K562 (cell line): ENCODE results near the gene SPRY4. TPM values are rescaled to one million over a fixed set of nuclear protein-coding genes. Genes with fewer than 3 reads are reported as not detected.

Experiments used
- CREBBP ChIP-seq: IDR thresholded peaks from one replicate; pipeline ENCODE4 v1.6.1; 2012; ENCODE audit warnings: low read depth, mild to moderate bottlenecking, control low read depth, inconsistent platforms, low read length
- CTCFL ChIP-seq: IDR thresholded peaks from 2 replicates; pipeline ENCODE4 v1.6.1; 2011; ENCODE audit warnings: borderline replicate concordance, low read depth, mild to moderate bottlenecking, moderate library complexity, low read length; ENCODE audit not compliant: insufficient read depth, poor library complexity, severe bottlenecking
- EWSR1 ChIP-seq: fragments of 450-650 bp; IDR thresholded peaks from 2 replicates; pipeline ENCODE4 v1.6.1; 2018; ENCODE audit warnings: borderline replicate concordance, mild to moderate bottlenecking, low read depth, moderate library complexity; ENCODE audit not compliant: partially characterized antibody
- FOXO4 ChIP-seq: fragments of 450-650 bp; formaldehyde crosslinking; IDR thresholded peaks from 2 replicates; pipeline ENCODE4 v1.4.0; 2020; ENCODE audit warnings: mild to moderate bottlenecking, moderate library complexity
- KDM5B ChIP-seq: fragments of 200-600 bp; sonication (generic); IDR thresholded peaks from 2 replicates; pipeline ENCODE4 v1.6.1; 2012; ENCODE audit warnings: low read depth, mild to moderate bottlenecking, moderate library complexity, low read length, control low read depth, inconsistent platforms; ENCODE audit not compliant: insufficient replicate concordance
- KLF16 ChIP-seq: IDR thresholded peaks from 2 replicates; pipeline ENCODE4 v1.6.1; 2016; ENCODE audit warnings: antibody characterized with exemption
- NFYB ChIP-seq: IDR thresholded peaks from 2 replicates; pipeline ENCODE4 v1.6.1; 2011; ENCODE audit warnings: mild to moderate bottlenecking, moderate library complexity; ENCODE audit not compliant: insufficient read length; ENCODE audit errors: extremely low read depth
- NR4A1 ChIP-seq, 2 experiments: fragments of 250-450 bp in 1 of 2; fragments of 450-650 bp in 1 of 2; sonication (Bioruptor Pico) in 1 of 2; IDR thresholded peaks; 2 replicates each; pipeline versions ENCODE4 v1.4.0 to v1.6.1; 2016 to 2020; ENCODE audit warnings: mild to moderate bottlenecking in 2 of 2, missing compliant biosample characterization in 1 of 2, missing genetic modification characterization in 1 of 2, moderate library complexity in 1 of 2
- POLR3A ChIP-seq: IDR thresholded peaks from 2 replicates; pipeline ENCODE4 v1.6.1; 2011; ENCODE audit warnings: borderline replicate concordance, mild to moderate bottlenecking, moderate library complexity; ENCODE audit not compliant: insufficient read length, insufficient read depth; ENCODE audit errors: extremely low read depth
- RHOXF2B ChIP-seq: fragments of 250-450 bp; sonication (Bioruptor Pico); conservative IDR thresholded peaks from 2 replicates; pipeline ENCODE4 v1.5.1; 2021
- SP2 ChIP-seq: IDR thresholded peaks from 2 replicates; pipeline ENCODE4 v1.6.1; 2011; ENCODE audit warnings: mild to moderate bottlenecking, low read depth, low read length, moderate library complexity; ENCODE audit not compliant: poor library complexity, severe bottlenecking; ENCODE audit errors: extremely low read depth
- polyA plus RNA-seq, 8 experiments: library from polyadenylated mRNA; depleted of rRNA in 4 of 8; stranded (reverse) in 5 of 8; unstranded in 3 of 8; fragments of >200 nt; fragmentation: Nextera tagmentation in 2 of 8; fragmentation: Illumina TruSeq in 1 of 8; extraction: Ambion mirVana in 2 of 8; extraction: Trizol in 1 of 8; gene quantifications; 2 replicates each; pipeline versions ENCODE4 v1.2.1 to v1.2.3, GENCODE V29; 2011 to 2014; ENCODE audit warnings: inconsistent platforms in 1 of 8, missing spikeins in 1 of 8
- total RNA-seq, 7 experiments: library from RNA; depleted of rRNA in 6 of 7; stranded (reverse); fragments of >200 nt in 6 of 7; fragmentation: Illumina TruSeq in 2 of 7; extraction: Trizol in 2 of 7; gene quantifications; 2 replicates each; pipeline versions ENCODE4 v1.2.1 to v1.2.3, GENCODE V29; 2011 to 2021; ENCODE audit warnings: low replicate concordance in 1 of 7
- TF ChIP-seq, protein P1 (sequence below): sonication (generic); formaldehyde crosslinking; IDR thresholded peaks from 2 replicates; pipeline ENCODE4 v1.8.0; 2022; ENCODE audit warnings: mild to moderate bottlenecking, missing genetic modification reagents
- TF ChIP-seq, protein P2 (sequence below): sonication (generic); formaldehyde crosslinking; IDR thresholded peaks from 2 replicates; pipeline ENCODE4 v1.8.0; 2022; ENCODE audit warnings: mild to moderate bottlenecking, missing genetic modification reagents

SPRY4 gene
- total and polyA plus RNA-seq, 9 of the 15 experiments (the other 6 are each of a cell fraction or from before 2014, with no cell fraction given): 2.6 to 24.2 (median 9.5) TPM

DNA sequence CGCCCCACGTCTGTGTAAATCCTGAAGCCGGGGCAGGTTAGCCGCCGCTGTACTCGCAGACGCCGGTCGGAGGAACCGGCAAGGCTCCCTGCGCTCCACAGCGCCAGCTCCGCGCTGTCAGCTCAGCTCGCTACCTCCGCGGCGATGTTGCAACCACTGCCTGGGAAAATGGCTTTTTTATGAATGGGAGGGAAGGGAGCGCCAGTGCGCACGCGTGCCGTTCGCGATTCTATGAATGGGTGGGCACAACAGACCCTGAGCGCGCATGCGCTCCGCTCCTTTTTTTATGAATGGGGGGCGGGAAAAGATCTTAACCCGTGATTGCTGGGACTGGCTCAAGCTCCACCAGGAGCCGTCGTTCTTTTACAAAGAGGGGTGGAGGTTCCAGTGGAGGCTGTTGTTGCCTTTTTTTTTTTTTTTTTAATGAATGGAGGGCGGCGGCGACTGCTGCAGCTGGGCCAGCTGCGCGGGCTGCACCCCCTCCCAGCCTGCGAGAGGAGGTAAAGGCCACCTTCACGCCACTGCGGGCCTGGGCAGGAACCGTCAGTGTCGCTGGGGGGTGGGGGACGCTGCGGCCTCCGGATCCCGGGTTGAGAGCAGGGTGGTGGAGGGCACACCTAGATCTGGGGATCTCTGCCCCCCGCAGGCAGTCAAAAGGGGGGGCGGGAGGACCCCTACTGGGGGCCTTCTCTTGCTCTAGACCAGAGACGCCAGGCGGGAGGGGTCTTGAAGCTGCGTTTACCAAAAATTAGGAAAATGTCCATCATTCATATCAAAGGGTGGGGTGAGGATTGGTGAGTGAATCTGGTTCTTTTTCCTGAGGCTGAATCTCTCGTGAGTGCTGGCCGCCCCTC, at the start of gene SPRY4 (continued):
- TF ChIP-seq, protein P1, sequence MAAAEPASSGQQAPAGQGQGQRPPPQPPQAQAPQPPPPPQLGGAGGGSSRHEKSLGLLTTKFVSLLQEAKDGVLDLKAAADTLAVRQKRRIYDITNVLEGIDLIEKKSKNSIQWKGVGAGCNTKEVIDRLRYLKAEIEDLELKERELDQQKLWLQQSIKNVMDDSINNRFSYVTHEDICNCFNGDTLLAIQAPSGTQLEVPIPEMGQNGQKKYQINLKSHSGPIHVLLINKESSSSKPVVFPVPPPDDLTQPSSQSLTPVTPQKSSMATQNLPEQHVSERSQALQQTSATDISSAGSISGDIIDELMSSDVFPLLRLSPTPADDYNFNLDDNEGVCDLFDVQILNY: no peak
- no peak for TF ChIP-seq POLR3A
- no peak for TF ChIP-seq NFYB
- no peak for TF ChIP-seq RHOXF2B
- no peak for TF ChIP-seq SP2
- no peak for TF ChIP-seq CREBBP
- TF ChIP-seq FOXO4: no peak
- TF ChIP-seq KDM5B: peak; percentile 81
- TF ChIP-seq, protein P2, sequence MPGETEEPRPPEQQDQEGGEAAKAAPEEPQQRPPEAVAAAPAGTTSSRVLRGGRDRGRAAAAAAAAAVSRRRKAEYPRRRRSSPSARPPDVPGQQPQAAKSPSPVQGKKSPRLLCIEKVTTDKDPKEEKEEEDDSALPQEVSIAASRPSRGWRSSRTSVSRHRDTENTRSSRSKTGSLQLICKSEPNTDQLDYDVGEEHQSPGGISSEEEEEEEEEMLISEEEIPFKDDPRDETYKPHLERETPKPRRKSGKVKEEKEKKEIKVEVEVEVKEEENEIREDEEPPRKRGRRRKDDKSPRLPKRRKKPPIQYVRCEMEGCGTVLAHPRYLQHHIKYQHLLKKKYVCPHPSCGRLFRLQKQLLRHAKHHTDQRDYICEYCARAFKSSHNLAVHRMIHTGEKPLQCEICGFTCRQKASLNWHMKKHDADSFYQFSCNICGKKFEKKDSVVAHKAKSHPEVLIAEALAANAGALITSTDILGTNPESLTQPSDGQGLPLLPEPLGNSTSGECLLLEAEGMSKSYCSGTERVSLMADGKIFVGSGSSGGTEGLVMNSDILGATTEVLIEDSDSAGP (CRISPR knock-in tag): no peak
- TF ChIP-seq EWSR1: no peak
- no peak for TF ChIP-seq NR4A1 (CRISPR knock-in tag; IDR thresholded peaks at IDR 0.05)
- TF ChIP-seq NR4A1 (tag; IDR thresholded peaks at IDR 0.05): 0 out of 2 replicates have a peak, but pooled peaks have one; percentile 13
- TF ChIP-seq CTCFL: no peak
- TF ChIP-seq KLF16: no peak
